GM23338 (cell line): ENCODE measurements around the gene CHN1. TPM values are rescaled to one million over a fixed set of nuclear protein-coding genes. Genes with fewer than 3 reads are reported as not detected.
A peak's percentile ranks its signal among the peaks of the same experiment; 100 is the strongest.

Source experiments
- ATAC-seq: fragments of 200-7000 bp; cut with Tn5 transposase; 3 replicates; pipeline ENCODE4 v1.9.1; 2020
- DNase-seq: peaks from one replicate; pipeline ENCODE4 v3.0.0-alpha.2; 2015; ENCODE audit warnings: low spot score
- H2AFZ ChIP-seq: fragments of 200-600 bp; sonication (generic); 2 replicates; pipeline ENCODE4 v1.8.0; 2016; ENCODE audit warnings: antibody characterized with exemption, mild to moderate bottlenecking, moderate library complexity
- H3F3A ChIP-seq: fragments of 200-600 bp; sonication (generic); replicated peaks from 2 replicates; pipeline ENCODE4 v1.8.0; 2017; ENCODE audit warnings: antibody characterized with exemption, mixed run types, low read depth
- H3K27ac ChIP-seq: fragments of 200-600 bp; sonication (generic); 2 replicates; pipeline ENCODE4 v1.6.1; 2016; ENCODE audit warnings: low read depth
- H3K27me3 ChIP-seq: fragments of 200-600 bp; sonication (generic); 2 replicates; pipeline ENCODE4 v1.8.0; 2016; ENCODE audit warnings: mild to moderate bottlenecking, mixed run types, moderate library complexity; ENCODE audit not compliant: insufficient read depth
- H3K36me3 ChIP-seq: fragments of 200-600 bp; sonication (generic); 2 replicates; pipeline ENCODE4 v1.8.0; 2016; ENCODE audit warnings: mild to moderate bottlenecking; ENCODE audit not compliant: insufficient read depth
- H3K4me1 ChIP-seq: fragments of 200-600 bp; sonication (generic); 2 replicates; pipeline ENCODE4 v1.8.0; 2016; ENCODE audit warnings: mild to moderate bottlenecking, moderate library complexity; ENCODE audit not compliant: insufficient read depth
- H3K4me2 ChIP-seq: fragments of 200-600 bp; sonication (generic); 2 replicates; pipeline ENCODE4 v1.7.1; 2017; ENCODE audit warnings: mixed run types
- H3K4me3 ChIP-seq: fragments of 200-600 bp; sonication (generic); 2 replicates; pipeline ENCODE4 v1.6.1; 2016; ENCODE audit warnings: mixed run types
- H3K79me2 ChIP-seq: fragments of 200-600 bp; sonication (generic); replicated peaks from 2 replicates; pipeline ENCODE4 v1.8.0; 2017; ENCODE audit warnings: mild to moderate bottlenecking; ENCODE audit not compliant: insufficient read depth
- H3K9me2 ChIP-seq: fragments of 200-600 bp; sonication (generic); 2 replicates; pipeline ENCODE4 v1.8.0; 2017; ENCODE audit not compliant: insufficient read depth
- H4K20me1 ChIP-seq: fragments of 200-600 bp; sonication (generic); replicated peaks from 2 replicates; pipeline ENCODE4 v1.8.0; 2017; ENCODE audit warnings: mild to moderate bottlenecking; ENCODE audit not compliant: insufficient read depth
- H3K27ac Mint-ChIP-seq: 2 replicates; pipeline ENCODE4 v1.8.0; 2020; ENCODE audit warnings: inconsistent platforms, mild to moderate bottlenecking, moderate library complexity, mixed read lengths
- H3K27me3 Mint-ChIP-seq: 3 replicates; pipeline ENCODE4 v1.8.0; 2022; ENCODE audit warnings: low read depth, mild to moderate bottlenecking, moderate library complexity, mixed read lengths, inconsistent platforms; ENCODE audit not compliant: insufficient read depth, poor library complexity
- H3K36me3 Mint-ChIP-seq: 3 replicates; pipeline ENCODE4 v1.8.0; 2021; ENCODE audit warnings: low read depth, mild to moderate bottlenecking, inconsistent platforms, moderate library complexity, mixed read lengths
- H3K4me1 Mint-ChIP-seq: 3 replicates; pipeline ENCODE4 v1.8.0; 2020; ENCODE audit warnings: mild to moderate bottlenecking, inconsistent platforms, mixed read lengths
- H3K4me3 Mint-ChIP-seq: 3 replicates; pipeline ENCODE4 v1.8.0; 2021; ENCODE audit warnings: moderate library complexity, mild to moderate bottlenecking, inconsistent platforms, mixed read lengths
- H3K9me3 Mint-ChIP-seq: 3 replicates; pipeline ENCODE4 v1.8.0; 2020; ENCODE audit warnings: moderate library complexity, mild to moderate bottlenecking, inconsistent platforms, mixed read lengths
- CTCF ChIP-seq, 2 experiments: fragments of 200-600 bp in 1 of 2; sonication (generic) in 1 of 2; conservative IDR thresholded peaks; 2 replicates each; pipeline versions ENCODE4 v1.5.1 to v1.6.1; 2016 to 2017; ENCODE audit warnings: antibody characterized with exemption in 2 of 2, low read depth in 2 of 2, mild to moderate bottlenecking in 2 of 2, moderate library complexity in 1 of 2
- ETS1 ChIP-seq: IDR thresholded peaks from 2 replicates; pipeline ENCODE4 v1.6.1; 2016; ENCODE audit warnings: antibody characterized with exemption
- EZH2 ChIP-seq: fragments of 200-600 bp; sonication (generic); IDR thresholded peaks from one replicate; pipeline ENCODE4 v1.8.0; 2017; ENCODE audit warnings: antibody characterized with exemption, mild to moderate bottlenecking, low read depth; ENCODE audit not compliant: unreplicated experiment
- EZH2phosphoT487 ChIP-seq: fragments of 200-600 bp; sonication (generic); IDR thresholded peaks from one replicate; pipeline ENCODE4 v1.8.1; 2018; ENCODE audit warnings: antibody characterized with exemption; ENCODE audit not compliant: unreplicated experiment
- NANOG ChIP-seq: IDR thresholded peaks from 2 replicates; pipeline ENCODE4 v1.6.1; 2016; ENCODE audit warnings: antibody characterized with exemption, borderline replicate concordance
- REST ChIP-seq: IDR thresholded peaks from one replicate; pipeline ENCODE4 v1.6.1; 2018; ENCODE audit warnings: antibody characterized with exemption; ENCODE audit not compliant: unreplicated experiment
- STAT1 ChIP-seq: IDR thresholded peaks from one replicate; pipeline ENCODE4 v1.6.1; 2016; ENCODE audit warnings: antibody characterized with exemption; ENCODE audit not compliant: unreplicated experiment
- ZNF114 ChIP-seq: fragments of 250-450 bp; sonication (Bioruptor Pico); IDR thresholded peaks from 2 replicates; pipeline ENCODE4 v1.5.0; 2020; ENCODE audit warnings: mild to moderate bottlenecking, moderate library complexity
- ZNF331 ChIP-seq: fragments of 250-450 bp; sonication (Bioruptor Pico); IDR thresholded peaks from 2 replicates; pipeline ENCODE4 v1.5.0; 2020; ENCODE audit warnings: low read depth, mild to moderate bottlenecking, moderate library complexity
- ZNF462 ChIP-seq: fragments of 250-450 bp; sonication (Bioruptor Pico); IDR thresholded peaks from 2 replicates; pipeline ENCODE4 v1.5.0; 2020; ENCODE audit warnings: mild to moderate bottlenecking, moderate library complexity
- polyA plus RNA-seq: library from polyadenylated mRNA; unstranded; fragments of >200 nt; fragmentation: Nextera tagmentation; extraction: Ambion mirVana; gene quantifications from 2 replicates; pipeline ENCODE4 v1.2.1, GENCODE V29; 2016
- total RNA-seq: library from RNA; depleted of rRNA; stranded (reverse); fragments of >200 nt; shearing (Covaris generic); gene quantifications from 2 replicates; pipeline ENCODE4 v1.2.3, GENCODE V29; 2014

Gene CHN1
- total and polyA plus RNA-seq, 2 experiments from 2014 or later, result 28.1 to 36.5 TPM

GRCh38 chr2:174771631-174772471, 233.3 kb downstream of the CHN1 start:
- ATAC-seq (peak; percentile 87), DNase-seq (peak; percentile 95)
- Mint-ChIP-seq H3K27me3 (peaks cover 9% of the 10 kb centered on the region), H3K4me1 (peaks cover 50% of the 10 kb centered on the region), H3K36me3 (no peaks in the 10 kb centered on the region; the same call in 2 of the 3 replicates), H3K27ac (peak overlapping the region; percentile 95), H3K9me3 (no peaks in the 10 kb centered on the region), H3K4me3 (peak overlapping the region; percentile 10; the same call in 1 of the 3 replicates)
- Histone ChIP-seq H3K9me2 (0 out of 2 replicates have a peak, but pooled peaks cover 5% of the 10 kb centered on the region), H3K4me3 (no peak overlapping the region), H3K36me3 (no peaks in the 10 kb centered on the region), H2AFZ (peak overlapping the region; percentile 4), H4K20me1 (no peaks in the 10 kb centered on the region), H3K4me2 (peak overlapping the region; percentile 28), H3K27me3 (no peaks in the 10 kb centered on the region), H3F3A (peaks cover 23% of the 10 kb centered on the region), H3K79me2 (no peaks in the 10 kb centered on the region), H3K4me1 (peaks cover 29% of the 10 kb centered on the region), H3K27ac (peak overlapping the region; percentile 86)
- no peak for TF ChIP-seq STAT1
- no peak for TF ChIP-seq ETS1
- 0 out of 2 replicates have a peak, but pooled peaks have one; percentile 3 for TF ChIP-seq NANOG
- TF ChIP-seq EZH2, result no peak
- peak; percentile 89 to 95 for TF ChIP-seq CTCF (conservative IDR thresholded peaks at IDR 0.05; ENCODE audit: low read depth in 2 of 2)
- peak; percentile 99 for TF ChIP-seq ZNF462 (CRISPR knock-in tag)
- TF ChIP-seq EZH2phosphoT487, result no peak
- no peak for TF ChIP-seq ZNF331
- no peak for TF ChIP-seq REST
- peak; percentile 73; the same call in 1 of the 2 replicates for TF ChIP-seq ZNF114 (CRISPR knock-in tag)
